HG03175 (cell line): ENCODE results near the gene CD69.
"Not testable (repeated sequence)": the region's sequence is repeated elsewhere in the genome, so short reads cannot be mapped to it uniquely, and the experiment has no call there.

Experiments
- ATAC-seq: cut with Tn5 transposase; IDR thresholded peaks from one replicate; pipeline ENCODE4 v1.9.1; 2021; ENCODE audit warnings: mild to moderate bottlenecking, moderate library complexity; ENCODE audit not compliant: unreplicated experiment

Gene CD69

GRCh38 chr12:9751204-9752144 lies 9.2 kb downstream of the CD69 start:
- no peak for ATAC-seq

DNA sequence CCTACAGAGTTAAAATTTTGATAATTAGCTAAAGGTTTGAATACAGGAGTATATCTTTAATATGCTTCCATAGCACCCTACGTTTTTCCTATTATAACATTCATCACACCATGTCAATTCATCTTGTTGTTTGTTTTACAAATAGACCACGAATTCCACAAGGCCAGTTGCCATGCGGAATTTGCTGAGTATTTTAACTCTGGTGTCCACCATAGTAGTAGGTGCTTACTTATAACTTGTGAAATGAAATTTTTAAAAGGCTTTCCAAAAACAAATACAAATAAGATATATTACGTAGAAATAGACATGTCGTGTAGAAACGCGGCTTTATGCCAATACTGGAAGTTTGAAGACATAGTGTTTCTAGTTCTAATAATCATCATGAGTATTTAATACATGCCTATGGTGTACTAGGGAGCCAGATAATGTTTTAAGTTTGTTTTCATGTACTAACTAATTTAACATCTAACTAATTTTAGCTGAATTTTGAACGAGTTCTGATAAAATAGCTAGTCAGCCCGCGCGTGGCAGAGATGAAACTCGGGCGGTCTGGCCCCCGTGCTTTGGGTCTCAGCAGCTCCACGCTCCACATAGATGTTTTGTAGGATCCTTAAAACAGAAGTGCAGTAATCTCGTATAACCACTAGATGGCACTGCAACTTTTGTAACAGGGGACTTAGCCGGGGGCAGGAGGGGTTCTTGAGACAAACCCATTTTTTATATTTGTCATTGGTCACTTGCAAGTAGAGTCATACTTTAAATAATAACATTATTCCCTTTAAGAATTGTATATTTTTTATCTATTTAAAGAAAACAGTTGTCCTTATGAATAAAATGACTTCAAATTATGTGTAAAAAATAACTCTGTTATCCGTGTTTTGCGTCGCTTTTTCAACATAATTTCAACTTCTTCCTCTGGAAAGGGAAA lies 10.2 kb downstream of the CD69 start:
- ATAC-seq: peak; percentile 53

- no peak for ATAC-seq
Observed at GRCh38 chr12:9749640-9750039, 11.1 kb downstream of the CD69 start.

DNA sequence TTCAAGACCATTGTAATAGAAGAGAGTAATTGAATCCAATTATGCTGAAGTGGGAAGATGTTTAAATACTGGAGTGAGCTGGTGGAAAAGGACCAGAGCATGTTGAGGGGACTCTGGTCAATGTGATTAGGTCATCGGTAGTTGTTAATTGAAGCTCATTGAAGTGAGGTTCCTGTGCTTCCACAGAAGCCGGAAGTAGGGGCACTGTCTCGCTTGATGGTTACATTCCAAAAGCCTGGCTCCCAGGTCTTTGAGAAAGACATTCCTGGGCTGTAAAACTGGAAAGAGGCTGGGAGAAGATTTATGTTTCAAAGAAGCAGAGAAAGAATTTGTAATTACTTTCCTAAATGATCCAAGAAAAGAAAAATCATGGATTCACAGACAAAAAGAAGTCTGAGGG lies 15.5 kb downstream of the CD69 start:
- ATAC-seq: no peak

- peak; percentile 61 for ATAC-seq
Observed at GRCh38 chr12:9742661-9743060, 18.0 kb downstream of the CD69 start.

- peak; percentile 71 for ATAC-seq
Observed at GRCh38 chr12:9741726-9742125, 19.0 kb downstream of the CD69 start.

DNA sequence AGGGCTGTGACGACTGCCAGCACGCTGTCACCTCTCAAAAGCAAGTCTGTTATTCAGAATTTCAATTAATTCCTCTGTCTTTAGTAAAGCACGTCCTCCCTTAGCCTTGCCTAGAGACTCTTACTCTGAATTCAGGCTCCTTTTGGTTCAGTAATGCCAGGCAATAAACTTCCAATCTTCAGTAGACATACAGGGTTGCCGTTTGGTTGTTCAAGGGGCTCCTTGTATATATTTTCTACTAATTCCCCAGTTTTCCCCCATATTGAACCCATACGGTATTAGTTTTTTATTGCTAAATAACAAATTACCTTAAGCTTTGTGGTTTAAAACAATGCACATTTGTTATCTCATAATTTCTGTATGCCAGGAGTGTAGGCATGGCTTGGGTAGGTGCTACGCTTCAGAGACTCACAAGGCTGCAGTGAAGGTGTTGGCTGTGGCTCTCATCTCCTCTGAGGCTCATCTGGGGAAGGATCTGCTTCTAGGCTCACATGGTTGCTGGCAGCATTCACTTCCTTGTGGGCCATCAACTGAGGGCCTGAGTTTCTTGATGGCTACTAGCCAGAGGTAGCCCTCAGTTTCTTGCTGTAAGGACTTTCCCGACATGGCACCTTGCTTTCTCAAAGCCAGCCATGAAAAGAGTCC lies 20.5 kb downstream of the CD69 start:
- ATAC-seq: no peak

- not testable (repeated sequence) for ATAC-seq
Observed at GRCh38 chr12:9739404-9740105, 21.1 kb downstream of the CD69 start.

GRCh38 chr12:9738905-9739304 lies 21.8 kb downstream of the CD69 start:
- not testable (repeated sequence) for ATAC-seq

DNA sequence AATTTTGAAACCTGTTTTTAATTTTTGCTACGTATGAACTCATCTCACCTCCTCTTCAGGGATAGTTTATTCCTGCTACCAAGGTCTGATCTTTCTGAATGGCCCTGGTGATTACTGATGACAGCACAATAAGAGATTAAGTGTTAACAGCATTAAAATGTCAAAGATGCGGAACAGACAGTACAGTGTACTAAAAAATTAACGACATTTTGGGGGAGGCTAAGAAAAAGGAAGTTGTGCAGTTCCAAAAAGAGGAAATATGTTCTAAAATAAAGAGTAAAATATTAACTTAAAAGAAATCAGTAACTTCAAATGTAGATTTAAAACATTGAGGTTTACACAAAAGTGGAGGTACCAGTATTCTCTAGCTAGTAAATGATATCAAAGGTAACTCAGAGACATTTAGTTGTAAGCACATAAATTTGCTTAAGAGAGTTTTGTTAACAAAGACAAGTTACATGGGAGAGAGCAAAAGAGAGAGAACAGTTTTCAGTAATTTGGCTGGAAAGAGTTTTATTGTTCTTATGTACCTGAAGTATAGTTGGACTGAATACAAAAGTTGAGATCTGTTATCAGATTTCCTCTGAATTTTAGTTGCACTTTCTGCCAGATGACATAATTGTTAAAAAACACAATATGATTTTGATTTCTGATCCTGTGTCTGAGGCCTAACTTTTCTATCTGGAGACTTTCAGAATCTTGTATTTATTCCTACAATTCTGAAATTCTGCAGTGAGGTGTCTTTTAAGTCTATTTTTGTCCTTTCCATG lies 23.6 kb downstream of the CD69 start:
- ATAC-seq: no peak

- ATAC-seq: no peak
Observed at GRCh38 chr12:9735601-9736000, 25.1 kb downstream of the CD69 start.

GRCh38 chr12:9732921-9733461 lies 27.7 kb downstream of the CD69 start, which contains the start of gene CLECL1:
CLECL1 (minus strand) TSS chr12:9733097.
- peak; percentile 48 for ATAC-seq

DNA sequence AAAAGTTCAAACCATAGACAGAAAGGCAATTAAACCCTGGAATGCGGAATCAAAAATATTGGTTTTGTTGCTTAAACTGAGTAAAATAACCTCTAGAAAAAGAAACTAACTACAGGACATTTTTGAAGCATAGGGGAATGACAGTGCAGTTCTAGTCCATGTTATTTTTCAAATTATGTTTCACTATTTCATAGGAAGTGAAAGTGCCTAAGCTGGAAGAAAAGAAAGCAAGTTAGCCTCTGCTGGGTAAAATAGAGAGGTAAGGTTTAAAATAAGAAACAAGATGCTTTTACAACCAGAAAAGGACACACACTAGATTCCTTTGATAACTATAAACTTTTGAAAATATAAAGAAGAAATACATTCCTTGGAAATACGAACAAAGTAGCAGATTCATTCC lies 28.9 kb downstream of the CD69 start:
- ATAC-seq: peak; percentile 41

GRCh38 chr12:9731393-9731792 lies 29.3 kb downstream of the CD69 start:
- no peak for ATAC-seq

- ATAC-seq: no peak
Observed at GRCh38 chr12:9730591-9730990, 30.1 kb downstream of the CD69 start.

- ATAC-seq: no peak
Observed at GRCh38 chr12:9730011-9730410, 30.7 kb downstream of the CD69 start.

DNA sequence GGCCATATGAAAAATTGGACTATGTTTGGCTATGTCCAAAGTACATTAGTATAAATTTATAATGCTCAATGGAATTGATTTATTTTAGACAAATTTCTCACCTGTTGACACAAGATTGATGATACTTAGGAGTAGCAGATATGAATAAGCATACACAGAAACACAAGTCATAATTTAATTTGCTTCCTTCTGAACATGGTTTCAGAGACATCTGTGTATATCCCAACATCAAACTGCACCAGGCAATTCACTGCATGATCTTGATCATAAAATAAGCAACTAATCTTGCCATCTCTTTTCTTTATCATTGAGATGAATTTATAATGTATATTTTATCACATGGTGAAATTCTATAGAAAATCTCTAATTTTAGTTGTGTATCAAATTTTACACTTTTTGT lies 31.6 kb downstream of the CD69 start:
- ATAC-seq: no peak

GRCh38 chr12:9727813-9728212 lies 32.9 kb downstream of the CD69 start:
- no peak for ATAC-seq

DNA sequence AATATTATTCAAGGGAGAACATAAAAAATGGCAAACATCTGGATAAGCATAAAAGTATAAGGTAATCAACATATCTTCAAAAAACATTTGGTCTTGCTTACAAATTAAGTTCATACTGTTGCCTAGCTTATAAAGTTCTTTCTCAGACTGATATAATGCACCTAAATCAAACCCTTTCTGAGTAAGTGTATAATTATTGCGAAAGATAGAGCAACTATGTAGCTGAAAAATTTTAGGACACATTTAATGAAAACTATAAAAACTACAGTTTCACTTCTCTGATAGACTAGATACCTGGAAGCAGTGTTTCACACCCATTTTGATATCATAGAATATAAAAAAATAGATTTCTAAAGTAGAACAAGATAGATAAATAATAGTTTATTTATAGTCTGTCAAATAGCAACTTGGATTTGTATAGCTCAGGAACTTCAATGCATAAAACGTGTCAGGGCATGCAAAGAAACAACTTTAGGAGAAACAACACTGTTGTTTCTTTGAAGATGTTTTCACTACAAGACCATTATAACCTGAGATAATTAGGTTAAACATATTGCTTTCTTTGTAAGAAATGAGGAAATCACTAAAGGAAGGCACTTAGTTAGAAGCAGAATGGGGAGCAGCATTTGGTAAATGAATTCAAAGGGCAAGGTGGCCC lies 35.4 kb downstream of the CD69 start:
- no peak for ATAC-seq
